ENCODE data around the gene ZNF134. TPM values are rescaled to one million over a fixed set of nuclear protein-coding genes. Genes with fewer than 3 reads are reported as not detected.

ZNF134 gene
- total RNA-seq, 3 donors from 2014 or later (not counting 1 experiment from before 2014, with no cell fraction given), result 18.5 to 22.0 (median 20.5) TPM

GRCh38 chr19:57641715-57642234 lies 27.7 kb downstream of the ZNF134 start:
- H3K27me3 Mint-ChIP-seq (ENCODE audit: low read depth in 2 of 2), result no peaks in the 10 kb centered on the region
- TF ChIP-seq CTCF (IDR thresholded peaks at IDR 0.05), result no peak
- DNase-seq (no peak), ATAC-seq (no peak)
- 98% methylated on average over 4 of the region's 4 CpGs for WGBS (ENCODE audit: insufficient coverage)
- H3K9me3 ChIP-seq (ENCODE audit: control insufficient read depth, insufficient read depth, low read length), result peaks cover 63% of the 10 kb centered on the region
- H3K4me1 ChIP-seq (ENCODE audit: control insufficient read depth, insufficient read depth, low read length), result no peaks in the 10 kb centered on the region
- no peak overlapping the region for H3K27ac ChIP-seq (ENCODE audit: low read length)
- no peaks in the 10 kb centered on the region for H3K27me3 ChIP-seq (ENCODE audit: control insufficient read depth, insufficient read depth, low read length)
- H3K9me3 Mint-ChIP-seq, result peaks cover 17 to 31% of the 10 kb centered on the region in 2 donors
- H3K4me3 Mint-ChIP-seq, result no peak overlapping the region
- H3K36me3 Mint-ChIP-seq, result peaks cover 62% of the 10 kb centered on the region
- intact Hi-C loops (cut with micrococcal nuclease), result no loop called here
- no peak overlapping the region for H3K4me3 ChIP-seq (ENCODE audit: low read length)
- H3K36me3 ChIP-seq (ENCODE audit: control insufficient read depth, insufficient read depth, low read length), result peaks cover 41% of the 10 kb centered on the region
- H3K4me1 Mint-ChIP-seq, result no peaks in the 10 kb centered on the region
- no peak overlapping the region for H3K27ac Mint-ChIP-seq

GRCh38 chr19:57642396-57643046 lies 28.5 kb downstream of the ZNF134 start:
- DNase-seq (no peak), ATAC-seq (no peak)
- Histone ChIP-seq H3K36me3 (ENCODE audit: control insufficient read depth, insufficient read depth, low read length) (peaks cover 38% of the 10 kb centered on the region), H3K27ac (ENCODE audit: low read length) (no peak overlapping the region), H3K4me3 (ENCODE audit: low read length) (no peak overlapping the region), H3K27me3 (ENCODE audit: control insufficient read depth, insufficient read depth, low read length) (no peaks in the 10 kb centered on the region), H3K4me1 (ENCODE audit: control insufficient read depth, insufficient read depth, low read length) (no peaks in the 10 kb centered on the region), H3K9me3 (ENCODE audit: control insufficient read depth, insufficient read depth, low read length) (peaks cover 62% of the 10 kb centered on the region)
- WGBS (ENCODE audit: insufficient coverage), result 96% methylated on average over 3 of the region's 4 CpGs
- Mint-ChIP-seq H3K27me3 (ENCODE audit: low read depth in 2 of 2) (no peaks in the 10 kb centered on the region), H3K4me3 (no peak overlapping the region), H3K36me3 (peaks cover 54% of the 10 kb centered on the region), H3K27ac (no peak overlapping the region), H3K4me1 (no peaks in the 10 kb centered on the region), H3K9me3 (peaks cover 14 to 27% of the 10 kb centered on the region in 2 donors)
- intact Hi-C loops (cut with micrococcal nuclease), result no loop called here
- TF ChIP-seq CTCF (IDR thresholded peaks at IDR 0.05), result no peak

- Mint-ChIP-seq H3K36me3 (peaks cover 53% of the 10 kb centered on the region), H3K4me3 (no peak overlapping the region), H3K27me3 (ENCODE audit: low read depth in 2 of 2) (no peaks in the 10 kb centered on the region), H3K27ac (no peak overlapping the region), H3K9me3 (peaks cover 14 to 22% of the 10 kb centered on the region in 2 donors), H3K4me1 (no peaks in the 10 kb centered on the region)
- Histone ChIP-seq H3K9me3 (ENCODE audit: control insufficient read depth, insufficient read depth, low read length) (peaks cover 62% of the 10 kb centered on the region), H3K4me1 (ENCODE audit: control insufficient read depth, insufficient read depth, low read length) (no peaks in the 10 kb centered on the region), H3K4me3 (ENCODE audit: low read length) (no peak overlapping the region), H3K27me3 (ENCODE audit: control insufficient read depth, insufficient read depth, low read length) (no peaks in the 10 kb centered on the region), H3K36me3 (ENCODE audit: control insufficient read depth, insufficient read depth, low read length) (peaks cover 34% of the 10 kb centered on the region), H3K27ac (ENCODE audit: low read length) (no peak overlapping the region)
- no peak for TF ChIP-seq CTCF (IDR thresholded peaks at IDR 0.05)
- intact Hi-C loops (cut with micrococcal nuclease), result no loop called here
- ATAC-seq, result no peak
- no peak for DNase-seq
These were observed 29.7 kb downstream of the ZNF134 start for GRCh38 chr19:57643734-57644133.
